Upper lobe of right lung (tissue), 1 donor: ENCODE data around the gene SRP68. TPM values are rescaled to one million over a fixed set of nuclear protein-coding genes. Genes with fewer than 3 reads are reported as not detected.
"Not testable (repeated sequence)": the region's sequence is repeated elsewhere in the genome, so short reads cannot be mapped to it uniquely, and the experiment has no call there.

Source experiments
- ATAC-seq: fragments of 200-7000 bp; cut with Tn5 transposase; one replicate; pipeline ENCODE4 v1.9.1; 2020; ENCODE audit warnings: mild to moderate bottlenecking, moderate library complexity
- DNase-seq: peaks from one replicate; pipeline ENCODE4 v3.0.0-alpha.2; 2020
- H3K27ac ChIP-seq: fragments of 200-600 bp; one replicate; pipeline ENCODE4 v1.8.0; 2022
- H3K27me3 ChIP-seq: fragments of 200-600 bp; one replicate; pipeline ENCODE4 v1.8.0; 2022; ENCODE audit warnings: mild to moderate bottlenecking
- H3K36me3 ChIP-seq: fragments of 200-600 bp; one replicate; pipeline ENCODE4 v1.8.0; 2022
- H3K4me1 ChIP-seq: fragments of 200-600 bp; one replicate; pipeline ENCODE4 v1.8.0; 2022
- H3K4me3 ChIP-seq: fragments of 200-600 bp; one replicate; pipeline ENCODE4 v1.8.0; 2022; ENCODE audit warnings: mild to moderate bottlenecking
- H3K9me3 ChIP-seq: fragments of 200-600 bp; one replicate; pipeline ENCODE4 v1.8.0; 2022
- intact Hi-C: fragments of 100-400 bp; cut with DNase I; formaldehyde crosslinking; loops from one replicate; pipeline ENCODE4 v1.11.0; 2022
- total RNA-seq: library from RNA; stranded (reverse); fragmentation: NEBNext Ultra II Directional; extraction: Animal tissue kit (Norgen Biotek cat#: 25700); gene quantifications from one replicate; pipeline ENCODE4 v1.2.1, GENCODE V29; 2021
- TF ChIP-seq, protein P1 (sequence below): fragments of 200-600 bp; IDR thresholded peaks from one replicate; pipeline ENCODE4 v1.8.0; 2022; ENCODE audit warnings: antibody characterized with exemption
- donor health status: DM: no; HTN: yes; CAD: no; lungs with severe emphysema.

Gene SRP68
- total RNA-seq, 1 donor from 2014 or later: 74.9 TPM

DNA sequence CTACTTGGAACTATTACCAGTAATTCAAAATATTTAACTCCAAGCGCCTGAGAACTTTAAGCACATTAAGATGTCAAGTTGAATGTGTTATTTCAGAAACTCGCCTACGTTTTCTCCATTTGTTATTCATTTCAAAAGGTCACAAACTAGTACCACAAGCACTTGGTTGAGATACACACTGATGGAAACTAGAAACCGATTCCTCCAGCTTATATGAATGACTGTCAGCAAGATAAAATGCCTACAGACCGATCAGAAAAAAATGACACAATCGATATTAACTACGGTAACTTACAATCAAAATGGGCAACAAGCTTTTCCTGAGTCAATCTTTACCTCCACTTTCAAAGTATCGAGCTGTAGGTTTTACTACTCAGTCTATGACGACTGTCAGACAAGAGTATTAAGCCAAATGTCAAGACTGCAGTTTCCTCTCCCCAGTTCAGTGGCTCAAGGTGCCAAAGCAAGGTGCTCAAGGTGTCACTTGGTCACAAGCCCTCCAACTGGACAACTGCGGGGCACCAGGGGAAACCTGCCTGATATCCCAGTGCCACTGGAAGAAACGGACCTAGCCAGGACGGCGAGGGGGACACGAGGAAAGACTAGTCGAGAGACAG is 678 bp downstream of the SRP68 start:
- H3K9me3 ChIP-seq: no peaks in the 10 kb centered on the region
- DNase-seq (peak; percentile 65), ATAC-seq (no peak)
- intact Hi-C loops: no loop called here
- TF ChIP-seq, protein P1, sequence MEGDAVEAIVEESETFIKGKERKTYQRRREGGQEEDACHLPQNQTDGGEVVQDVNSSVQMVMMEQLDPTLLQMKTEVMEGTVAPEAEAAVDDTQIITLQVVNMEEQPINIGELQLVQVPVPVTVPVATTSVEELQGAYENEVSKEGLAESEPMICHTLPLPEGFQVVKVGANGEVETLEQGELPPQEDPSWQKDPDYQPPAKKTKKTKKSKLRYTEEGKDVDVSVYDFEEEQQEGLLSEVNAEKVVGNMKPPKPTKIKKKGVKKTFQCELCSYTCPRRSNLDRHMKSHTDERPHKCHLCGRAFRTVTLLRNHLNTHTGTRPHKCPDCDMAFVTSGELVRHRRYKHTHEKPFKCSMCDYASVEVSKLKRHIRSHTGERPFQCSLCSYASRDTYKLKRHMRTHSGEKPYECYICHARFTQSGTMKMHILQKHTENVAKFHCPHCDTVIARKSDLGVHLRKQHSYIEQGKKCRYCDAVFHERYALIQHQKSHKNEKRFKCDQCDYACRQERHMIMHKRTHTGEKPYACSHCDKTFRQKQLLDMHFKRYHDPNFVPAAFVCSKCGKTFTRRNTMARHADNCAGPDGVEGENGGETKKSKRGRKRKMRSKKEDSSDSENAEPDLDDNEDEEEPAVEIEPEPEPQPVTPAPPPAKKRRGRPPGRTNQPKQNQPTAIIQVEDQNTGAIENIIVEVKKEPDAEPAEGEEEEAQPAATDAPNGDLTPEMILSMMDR: no peak
- H3K27ac ChIP-seq: peak overlapping the region; percentile 75
- peak overlapping the region; percentile 76 for H3K4me3 ChIP-seq
- peaks cover 33% of the 10 kb centered on the region for H3K27me3 ChIP-seq
- peaks cover 39% of the 10 kb centered on the region for H3K36me3 ChIP-seq
- H3K4me1 ChIP-seq: peaks cover 42% of the 10 kb centered on the region

DNA sequence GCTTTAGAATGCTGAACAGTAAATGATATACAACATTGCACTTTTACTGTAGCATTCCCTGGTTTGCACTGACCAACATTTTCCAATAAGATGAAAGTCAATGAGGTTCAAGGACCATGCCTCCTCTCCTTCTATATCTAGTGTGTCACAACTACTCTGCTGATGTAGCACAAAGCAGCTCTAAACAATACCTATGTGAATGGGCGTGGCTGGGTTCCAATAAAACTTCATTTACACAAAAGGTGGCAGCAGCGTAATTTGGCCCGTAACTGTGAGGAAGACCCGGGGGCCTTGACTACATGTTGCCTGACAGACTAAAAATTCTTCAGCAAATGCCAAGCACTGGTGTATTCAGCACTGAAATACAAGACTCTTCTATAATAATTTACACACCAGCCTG is 6.5 kb downstream of the SRP68 start:
- Histone ChIP-seq H3K4me1 (peaks cover 7% of the 10 kb centered on the region), H3K9me3 (no peaks in the 10 kb centered on the region), H3K27ac (no peak overlapping the region), H3K27me3 (no peaks in the 10 kb centered on the region), H3K36me3 (peaks cover 94% of the 10 kb centered on the region), H3K4me3 (no peak overlapping the region)
- ATAC-seq (no peak), DNase-seq (peak; percentile 5)
- intact Hi-C loops: no loop called here
- TF ChIP-seq, protein P1: no peak

DNA sequence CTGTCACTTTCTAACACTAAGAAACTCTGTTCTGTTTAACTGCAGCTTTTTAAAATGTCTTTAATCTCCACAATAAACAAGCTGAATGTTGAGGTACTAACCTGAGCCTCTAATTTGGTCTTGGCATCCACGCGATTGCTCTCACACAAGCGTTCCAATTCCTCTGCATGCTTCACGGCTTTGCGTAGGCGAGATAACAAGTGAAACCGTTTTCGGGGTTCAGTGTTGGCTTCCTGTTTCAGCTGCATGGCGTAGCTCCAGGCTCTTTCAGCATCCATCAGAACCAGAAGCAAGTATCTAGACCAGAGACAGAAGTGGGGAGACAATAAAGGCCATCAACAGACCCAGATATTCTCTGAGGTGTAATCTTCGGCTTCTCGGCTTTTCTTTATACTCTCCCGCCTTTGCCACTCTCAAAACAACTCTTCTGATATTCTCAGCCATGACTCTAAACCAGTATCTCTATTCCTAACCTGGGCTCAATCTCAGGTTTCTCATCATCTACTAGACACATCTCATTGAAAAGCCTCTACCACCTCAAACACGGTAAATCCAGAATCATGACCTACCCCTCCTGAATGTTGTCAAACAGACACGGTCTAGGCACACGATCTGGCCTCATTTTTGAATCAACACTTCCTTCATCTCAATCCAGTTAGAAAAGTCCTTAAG is 8.3 kb downstream of the SRP68 start:
- no peaks in the 10 kb centered on the region for H3K4me1 ChIP-seq
- H3K27me3 ChIP-seq: no peaks in the 10 kb centered on the region
- intact Hi-C loops: no loop called here
- peak; percentile 3 for DNase-seq
- H3K27ac ChIP-seq: no peak overlapping the region
- TF ChIP-seq, protein P1: no peak
- ATAC-seq: no peak
- H3K4me3 ChIP-seq: no peak overlapping the region
- H3K36me3 ChIP-seq: peaks cover 97% of the 10 kb centered on the region
- no peaks in the 10 kb centered on the region for H3K9me3 ChIP-seq

DNA sequence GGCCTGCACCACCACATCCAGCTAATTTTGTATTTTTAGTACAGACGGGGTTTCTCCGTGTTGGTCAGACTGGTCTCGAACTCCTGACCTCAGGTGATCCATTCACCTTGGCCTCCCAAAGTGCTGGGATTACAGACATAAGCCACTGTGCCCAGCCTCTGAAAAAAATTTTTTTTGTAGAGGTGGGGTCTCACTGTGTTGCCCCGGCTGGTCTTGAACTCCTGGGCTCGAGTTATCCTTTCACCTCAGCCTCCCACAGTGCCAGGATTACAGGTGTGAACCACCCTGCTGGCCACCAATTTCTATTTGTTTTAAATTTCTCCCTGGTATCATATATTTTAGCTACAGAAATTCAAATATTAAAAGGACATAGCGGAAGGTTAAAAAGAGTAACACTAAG is 14.1 kb downstream of the SRP68 start:
- DNase-seq: peak; percentile 19
- intact Hi-C loops, H3K4me1 ChIP-seq, H3K27ac ChIP-seq, H3K27me3 ChIP-seq, H3K4me3 ChIP-seq, ATAC-seq, H3K9me3 ChIP-seq: not testable (repeated sequence)
- peaks cover 97% of the 10 kb centered on the region for H3K36me3 ChIP-seq

DNA sequence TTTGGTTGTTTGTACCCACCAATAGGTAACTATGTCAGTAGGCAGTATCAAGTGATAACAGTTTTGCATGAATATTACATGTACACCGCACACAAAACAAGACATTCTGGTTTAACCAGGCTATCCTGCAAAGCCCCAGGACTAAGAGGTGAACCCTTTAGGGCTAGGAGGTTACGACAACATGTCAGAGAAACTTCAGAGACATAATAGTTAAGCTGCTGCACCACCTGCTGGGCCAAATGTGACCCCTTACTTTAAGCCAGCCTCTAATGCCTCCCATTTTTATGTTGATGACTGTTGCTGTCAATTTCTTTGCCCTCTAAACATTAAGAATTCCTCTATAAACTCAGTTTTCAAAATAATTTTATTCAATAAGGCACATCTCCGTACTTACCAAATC is 15.4 kb downstream of the SRP68 start:
- TF ChIP-seq, protein P1: no peak
- DNase-seq (peak; percentile 31), ATAC-seq (peak; percentile 62)
- Histone ChIP-seq H3K9me3 (no peaks in the 10 kb centered on the region), H3K4me1 (peaks cover 9% of the 10 kb centered on the region), H3K27me3 (no peaks in the 10 kb centered on the region), H3K27ac (no peak overlapping the region), H3K4me3 (no peak overlapping the region), H3K36me3 (peaks cover 94% of the 10 kb centered on the region)
- intact Hi-C loops: no loop called here

DNA sequence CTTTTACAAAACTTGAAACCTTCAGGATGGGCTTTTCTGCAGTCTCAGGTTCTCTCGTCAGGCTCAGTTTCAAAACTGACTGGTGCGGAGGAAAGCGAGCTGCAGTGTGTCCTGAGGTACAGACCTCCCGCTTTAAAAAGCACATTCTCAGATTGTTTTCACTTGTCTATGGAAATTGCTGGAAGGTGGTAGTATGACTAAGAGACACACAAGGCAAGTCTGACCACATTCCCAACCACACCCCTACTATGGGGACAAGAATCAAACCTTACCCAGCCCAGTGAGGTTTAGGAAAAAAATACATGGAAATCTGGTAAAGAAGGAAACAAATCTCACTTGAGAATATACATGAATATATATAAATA is 18.2 kb downstream of the SRP68 start:
- ATAC-seq: peak; percentile 66
- Histone ChIP-seq H3K36me3 (peaks cover 94% of the 10 kb centered on the region), H3K9me3 (no peaks in the 10 kb centered on the region), H3K4me1 (peaks cover 20% of the 10 kb centered on the region), H3K27ac (peak overlapping the region; percentile 80), H3K27me3 (no peaks in the 10 kb centered on the region), H3K4me3 (no peak overlapping the region)
- intact Hi-C loops: no loop called here
- DNase-seq: no peak
- TF ChIP-seq, protein P1: no peak
